HG03457 (cell line): Measurements from ENCODE around the gene ATP5IF1.
A peak's percentile ranks its signal among the peaks of the same experiment; 100 is the strongest.

ENCODE experiments used
- ATAC-seq: cut with Tn5 transposase; IDR thresholded peaks from one replicate; pipeline ENCODE4 v1.9.1; 2021; ENCODE audit warnings: moderate number of reproducible peaks; ENCODE audit not compliant: unreplicated experiment

ATP5IF1 gene

GRCh38 chr1:28235755-28236655 lies at the start of gene ATP5IF1:
ATP5IF1 (plus strand) TSS chr1:28236124; CDS start chr1:28236184, 60 bp downstream.
- peak; percentile 70 for ATAC-seq

- no peak for ATAC-seq
These were observed 45.5 kb upstream of the ATP5IF1 start for GRCh38 chr1:28190337-28190979.

GRCh38 chr1:28190996-28191645 lies 44.8 kb upstream of the ATP5IF1 start:
- no peak for ATAC-seq

- ATAC-seq = no peak
These were observed 42.2 kb upstream of the ATP5IF1 start for GRCh38 chr1:28193701-28194161.

GRCh38 chr1:28194326-28195035 lies 41.4 kb upstream of the ATP5IF1 start:
- ATAC-seq = no peak

- no peak for ATAC-seq
These were observed 40.1 kb upstream of the ATP5IF1 start for GRCh38 chr1:28195780-28196179.

GRCh38 chr1:28196330-28196729 lies 39.6 kb upstream of the ATP5IF1 start:
- ATAC-seq = no peak

GRCh38 chr1:28197682-28198415 lies 38.1 kb upstream of the ATP5IF1 start:
- ATAC-seq = no peak

GRCh38 chr1:28199328-28200233 lies 36.3 kb upstream of the ATP5IF1 start:
- peak; percentile 56 for ATAC-seq

- ATAC-seq = peak; percentile 1
These were observed 35.6 kb upstream of the ATP5IF1 start for GRCh38 chr1:28200234-28200873.

GRCh38 chr1:28205243-28205642 lies 30.7 kb upstream of the ATP5IF1 start:
- ATAC-seq = no peak

GRCh38 chr1:28208818-28209441 lies 27.0 kb upstream of the ATP5IF1 start:
- ATAC-seq = no peak

- ATAC-seq = no peak
These were observed 26.2 kb upstream of the ATP5IF1 start for GRCh38 chr1:28209700-28210099.

- ATAC-seq = no peak
These were observed 22.6 kb upstream of the ATP5IF1 start for GRCh38 chr1:28213315-28213714.

GRCh38 chr1:28229089-28229488 lies 6.8 kb upstream of the ATP5IF1 start:
- ATAC-seq = no peak

- ATAC-seq = no peak
These were observed 5.9 kb upstream of the ATP5IF1 start for GRCh38 chr1:28229996-28230395.

- ATAC-seq = no peak
These were observed 3.2 kb upstream of the ATP5IF1 start, which contains the start of gene DNAJC8 for GRCh38 chr1:28232558-28233263. DNAJC8 (minus strand) TSS chr1:28233029; CDS start chr1:28232998, 31 bp downstream.

- no peak for ATAC-seq
These were observed 2.7 kb upstream of the ATP5IF1 start for GRCh38 chr1:28233264-28233606.
